ENCODE results near the gene SLC44A1. TPM values are rescaled to one million over a fixed set of nuclear protein-coding genes. Genes with fewer than 3 reads are reported as not detected.

SLC44A1 gene
- total RNA-seq, 2 experiments from 2014 or later, result 26.6 to 71.6 TPM

DNA sequence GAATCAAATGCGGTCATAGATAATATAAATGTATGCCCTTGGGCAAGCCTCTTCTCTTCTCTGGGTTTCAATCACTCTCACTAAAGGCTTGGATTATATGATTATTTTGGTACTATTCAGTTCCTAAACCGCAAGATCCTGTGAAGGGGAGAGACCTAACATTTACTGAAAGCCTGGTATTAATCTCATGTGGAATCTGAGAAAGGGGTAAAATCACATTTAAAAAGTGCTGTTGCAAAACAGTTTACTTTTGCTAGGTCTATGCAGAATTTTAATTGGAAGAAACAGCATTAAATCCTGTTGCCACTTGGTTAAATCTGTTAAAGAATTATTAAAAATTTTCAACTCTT lies 50.7 kb downstream of the SLC44A1 start:
- Histone ChIP-seq H3K79me2 (ENCODE audit: insufficient read depth, low read depth, low read length) (peaks cover 27% of the 10 kb centered on the region; the same call in 1 of the 2 replicates), H3K4me1 (ENCODE audit: insufficient read depth, low read length, poor library complexity, severe bottlenecking) (no peaks in the 10 kb centered on the region), H2AFZ (ENCODE audit: low read length) (no peak overlapping the region), H3K4me2 (ENCODE audit: low read length) (no peak overlapping the region), H4K20me1 (ENCODE audit: insufficient read depth, low read length) (peaks cover 15% of the 10 kb centered on the region; the same call in 1 of the 2 replicates), H3K27ac (ENCODE audit: low read depth, low read length, poor library complexity, severe bottlenecking) (no peak overlapping the region), H3K36me3 (ENCODE audit: insufficient read depth, low read length) (peaks cover 16% of the 10 kb centered on the region; the same call in 1 of the 2 replicates), H3K9me2 (ENCODE audit: insufficient read depth, low read length) (no peaks in the 10 kb centered on the region), H3K4me3 (ENCODE audit: low read depth, low read length, poor library complexity, severe bottlenecking) (no peak overlapping the region), H3K9me3 (ENCODE audit: low read length) (no peaks in the 10 kb centered on the region)
- no TSS peak for BruUV-seq (replicated peaks)
- ChIA-PET CTCF (ENCODE audit: unreplicated experiment) (no interaction called here), POLR2A (no interaction called here)
- DNase-seq (ENCODE audit: low spot score), result no peak
- no peak for TF ChIP-seq EZH2phosphoT487 (IDR thresholded peaks at IDR 0.05; ENCODE audit: borderline replicate concordance, low read depth, low read length)
- TF ChIP-seq, protein P1, sequence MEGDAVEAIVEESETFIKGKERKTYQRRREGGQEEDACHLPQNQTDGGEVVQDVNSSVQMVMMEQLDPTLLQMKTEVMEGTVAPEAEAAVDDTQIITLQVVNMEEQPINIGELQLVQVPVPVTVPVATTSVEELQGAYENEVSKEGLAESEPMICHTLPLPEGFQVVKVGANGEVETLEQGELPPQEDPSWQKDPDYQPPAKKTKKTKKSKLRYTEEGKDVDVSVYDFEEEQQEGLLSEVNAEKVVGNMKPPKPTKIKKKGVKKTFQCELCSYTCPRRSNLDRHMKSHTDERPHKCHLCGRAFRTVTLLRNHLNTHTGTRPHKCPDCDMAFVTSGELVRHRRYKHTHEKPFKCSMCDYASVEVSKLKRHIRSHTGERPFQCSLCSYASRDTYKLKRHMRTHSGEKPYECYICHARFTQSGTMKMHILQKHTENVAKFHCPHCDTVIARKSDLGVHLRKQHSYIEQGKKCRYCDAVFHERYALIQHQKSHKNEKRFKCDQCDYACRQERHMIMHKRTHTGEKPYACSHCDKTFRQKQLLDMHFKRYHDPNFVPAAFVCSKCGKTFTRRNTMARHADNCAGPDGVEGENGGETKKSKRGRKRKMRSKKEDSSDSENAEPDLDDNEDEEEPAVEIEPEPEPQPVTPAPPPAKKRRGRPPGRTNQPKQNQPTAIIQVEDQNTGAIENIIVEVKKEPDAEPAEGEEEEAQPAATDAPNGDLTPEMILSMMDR (conservative IDR thresholded peaks at IDR 0.05; ENCODE audit: low read length), result no peak
- intact Hi-C loops (cut with micrococcal nuclease; ENCODE audit: unreplicated experiment), result no loop called here

DNA sequence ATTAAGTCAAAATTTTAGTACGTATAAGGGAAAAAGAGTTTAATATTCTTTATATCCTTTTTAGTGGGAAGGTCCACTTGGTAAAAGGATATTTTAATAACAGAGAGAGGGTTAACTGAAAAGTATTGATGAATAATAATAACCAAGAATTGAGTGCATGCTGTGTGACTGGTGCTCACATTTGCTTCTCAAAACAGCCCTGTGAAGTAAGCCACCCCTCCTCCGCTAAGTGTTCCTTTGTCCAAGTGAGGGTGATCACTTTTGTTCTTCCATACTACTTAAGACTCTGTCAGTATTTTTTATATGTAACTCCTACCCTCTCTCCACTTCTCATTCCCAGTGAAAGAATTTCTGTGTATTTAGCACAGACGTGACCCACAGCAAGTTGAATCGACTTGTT lies 51.5 kb downstream of the SLC44A1 start:
- no peak overlapping the region for H3K4me2 ChIP-seq (ENCODE audit: low read length)
- no TSS peak for BruUV-seq (replicated peaks)
- TF ChIP-seq, protein P1 (conservative IDR thresholded peaks at IDR 0.05; ENCODE audit: low read length), result no peak
- TF ChIP-seq EZH2phosphoT487 (IDR thresholded peaks at IDR 0.05; ENCODE audit: borderline replicate concordance, low read depth, low read length), result no peak
- ChIA-PET CTCF (ENCODE audit: unreplicated experiment) (no interaction called here), POLR2A (interaction anchor here (1.3 kb wide), 1 partner anchor 13 kb away, joined by 4 read pairs; no protein-coding TSS in a partner anchor)
- no peak for DNase-seq (ENCODE audit: low spot score)
- H2AFZ ChIP-seq (ENCODE audit: low read length), result no peak overlapping the region
- H3K4me1 ChIP-seq (ENCODE audit: insufficient read depth, low read length, poor library complexity, severe bottlenecking), result no peaks in the 10 kb centered on the region
- no peak overlapping the region for H3K4me3 ChIP-seq (ENCODE audit: low read depth, low read length, poor library complexity, severe bottlenecking)
- no peaks in the 10 kb centered on the region for H3K9me2 ChIP-seq (ENCODE audit: insufficient read depth, low read length)
- no peak overlapping the region for H3K27ac ChIP-seq (ENCODE audit: low read depth, low read length, poor library complexity, severe bottlenecking)
- peaks cover 11% of the 10 kb centered on the region; the same call in 1 of the 2 replicates for H4K20me1 ChIP-seq (ENCODE audit: insufficient read depth, low read length)
- H3K36me3 ChIP-seq (ENCODE audit: insufficient read depth, low read length), result peaks cover 21% of the 10 kb centered on the region
- intact Hi-C loops (cut with micrococcal nuclease; ENCODE audit: unreplicated experiment), result no loop called here
- H3K9me3 ChIP-seq (ENCODE audit: low read length), result no peaks in the 10 kb centered on the region
- peaks cover 21% of the 10 kb centered on the region; the same call in 1 of the 2 replicates for H3K79me2 ChIP-seq (ENCODE audit: insufficient read depth, low read depth, low read length)

DNA sequence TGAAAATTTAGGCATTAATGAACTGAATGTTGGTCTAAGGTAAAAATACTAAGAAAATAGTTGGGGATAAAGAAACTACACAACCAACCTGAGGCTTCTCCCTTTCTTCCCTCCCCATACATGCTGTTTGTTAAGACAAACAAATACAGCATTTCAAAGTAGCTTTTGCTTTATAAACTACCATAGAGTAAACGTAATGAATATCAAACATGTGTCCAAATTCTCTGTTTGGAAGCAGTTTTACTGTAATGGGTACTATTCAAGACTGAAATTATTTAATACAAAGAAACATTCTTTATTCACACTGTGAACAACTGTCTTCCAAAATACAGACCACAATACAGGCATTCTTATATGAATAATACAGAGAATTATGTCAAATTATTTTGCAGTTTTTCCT lies 52.0 kb downstream of the SLC44A1 start:
- DNase-seq (ENCODE audit: low spot score), result no peak
- TF ChIP-seq, protein P1 (conservative IDR thresholded peaks at IDR 0.05; ENCODE audit: low read length), result no peak
- no peak for TF ChIP-seq EZH2phosphoT487 (IDR thresholded peaks at IDR 0.05; ENCODE audit: borderline replicate concordance, low read depth, low read length)
- no TSS peak for BruUV-seq (replicated peaks)
- H3K4me1 ChIP-seq (ENCODE audit: insufficient read depth, low read length, poor library complexity, severe bottlenecking), result no peaks in the 10 kb centered on the region
- H3K9me3 ChIP-seq (ENCODE audit: low read length), result no peaks in the 10 kb centered on the region
- 0 out of 2 replicates have a peak, but pooled peaks cover 9% of the 10 kb centered on the region for H4K20me1 ChIP-seq (ENCODE audit: insufficient read depth, low read length)
- H3K79me2 ChIP-seq (ENCODE audit: insufficient read depth, low read depth, low read length), result peaks cover 20% of the 10 kb centered on the region; the same call in 1 of the 2 replicates
- H3K4me3 ChIP-seq (ENCODE audit: low read depth, low read length, poor library complexity, severe bottlenecking), result no peak overlapping the region
- H3K4me2 ChIP-seq (ENCODE audit: low read length), result no peak overlapping the region
- ChIA-PET POLR2A (interaction anchor here (1.3 kb wide), 1 partner anchor 12 kb away, joined by 4 read pairs; no protein-coding TSS in a partner anchor), CTCF (ENCODE audit: unreplicated experiment) (no interaction called here)
- peaks cover 21% of the 10 kb centered on the region for H3K36me3 ChIP-seq (ENCODE audit: insufficient read depth, low read length)
- intact Hi-C loops (cut with micrococcal nuclease; ENCODE audit: unreplicated experiment), result no loop called here
- H2AFZ ChIP-seq (ENCODE audit: low read length), result no peak overlapping the region
- H3K27ac ChIP-seq (ENCODE audit: low read depth, low read length, poor library complexity, severe bottlenecking), result no peak overlapping the region
- no peaks in the 10 kb centered on the region for H3K9me2 ChIP-seq (ENCODE audit: insufficient read depth, low read length)

Data from OCI-LY7 (cell line).